Medulla oblongata (tissue), 1 donor: ENCODE data around the gene IL1RAPL2.
"Not testable (repeated sequence)": the region's sequence is repeated elsewhere in the genome, so short reads cannot be mapped to it uniquely, and the experiment has no call there.

Source experiments
- DNase-seq: peaks from one replicate; pipeline ENCODE4 v3.0.0-alpha.2; 2015; ENCODE audit errors: extremely low spot score

IL1RAPL2 gene

GRCh38 chrX:105608745-105609144 lies 1042.7 kb downstream of the IL1RAPL2 start:
- DNase-seq: no peak

- no peak for DNase-seq
Measured at GRCh38 chrX:105609530-105609929, 1043.5 kb downstream of the IL1RAPL2 start.

DNA sequence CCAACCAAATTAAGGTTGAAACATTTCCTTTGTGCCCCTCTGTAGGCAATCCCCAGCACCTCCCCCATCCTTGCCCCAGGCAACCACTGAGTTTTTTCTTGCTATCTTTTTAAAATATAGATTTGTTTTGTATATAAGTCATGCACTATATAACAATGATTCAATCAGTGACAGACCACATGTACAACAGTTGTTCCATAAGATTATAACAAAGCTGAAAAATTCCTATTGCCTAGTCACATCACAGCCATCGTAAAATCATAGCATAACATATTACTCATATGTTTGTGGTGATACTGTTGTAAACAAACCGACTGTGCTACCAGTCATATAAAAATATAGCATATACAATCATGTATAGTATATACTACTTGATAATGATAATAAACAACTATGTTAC lies 1044.4 kb downstream of the IL1RAPL2 start:
- no peak for DNase-seq

- no peak for DNase-seq
Measured at GRCh38 chrX:105618393-105619101, 1052.5 kb downstream of the IL1RAPL2 start.

GRCh38 chrX:105634180-105634579 lies 1068.2 kb downstream of the IL1RAPL2 start:
- DNase-seq: no peak

- no peak for DNase-seq
Measured at GRCh38 chrX:105635794-105636193, 1069.8 kb downstream of the IL1RAPL2 start.

GRCh38 chrX:105636667-105637066 lies 1070.7 kb downstream of the IL1RAPL2 start:
- DNase-seq: no peak

DNA sequence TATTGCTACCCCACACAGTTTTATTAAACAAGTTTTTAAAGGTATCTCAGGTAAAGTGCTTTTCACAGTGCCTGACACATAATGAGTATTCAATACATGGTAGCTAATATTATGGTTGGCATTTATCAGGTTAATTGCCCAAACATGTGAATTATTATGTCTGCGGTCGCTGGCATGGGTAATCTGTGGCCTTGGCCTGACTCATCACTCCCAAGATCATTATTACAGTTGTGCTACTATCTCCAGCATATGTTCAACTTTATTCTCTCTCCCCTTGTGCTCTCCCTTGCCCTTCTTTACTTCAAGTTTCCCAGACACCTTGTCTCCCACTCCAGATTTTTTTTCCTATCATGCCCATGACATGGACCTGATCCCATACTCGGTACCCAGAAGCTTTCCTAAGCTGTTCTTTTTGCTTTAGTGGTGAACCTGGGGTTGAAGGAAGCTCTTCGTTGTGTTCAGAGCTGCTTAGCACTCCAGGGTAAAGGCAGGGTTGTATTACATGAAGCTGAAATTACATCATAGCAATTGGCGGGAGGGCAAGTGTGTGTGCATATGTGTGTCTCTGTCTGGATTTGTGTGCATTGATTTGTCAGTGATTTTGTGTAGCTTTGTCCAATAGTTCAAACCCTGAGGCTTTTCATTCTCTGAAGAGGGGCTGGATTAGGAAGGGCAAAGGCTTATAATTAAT lies 1079.8 kb downstream of the IL1RAPL2 start:
- no peak for DNase-seq

DNA sequence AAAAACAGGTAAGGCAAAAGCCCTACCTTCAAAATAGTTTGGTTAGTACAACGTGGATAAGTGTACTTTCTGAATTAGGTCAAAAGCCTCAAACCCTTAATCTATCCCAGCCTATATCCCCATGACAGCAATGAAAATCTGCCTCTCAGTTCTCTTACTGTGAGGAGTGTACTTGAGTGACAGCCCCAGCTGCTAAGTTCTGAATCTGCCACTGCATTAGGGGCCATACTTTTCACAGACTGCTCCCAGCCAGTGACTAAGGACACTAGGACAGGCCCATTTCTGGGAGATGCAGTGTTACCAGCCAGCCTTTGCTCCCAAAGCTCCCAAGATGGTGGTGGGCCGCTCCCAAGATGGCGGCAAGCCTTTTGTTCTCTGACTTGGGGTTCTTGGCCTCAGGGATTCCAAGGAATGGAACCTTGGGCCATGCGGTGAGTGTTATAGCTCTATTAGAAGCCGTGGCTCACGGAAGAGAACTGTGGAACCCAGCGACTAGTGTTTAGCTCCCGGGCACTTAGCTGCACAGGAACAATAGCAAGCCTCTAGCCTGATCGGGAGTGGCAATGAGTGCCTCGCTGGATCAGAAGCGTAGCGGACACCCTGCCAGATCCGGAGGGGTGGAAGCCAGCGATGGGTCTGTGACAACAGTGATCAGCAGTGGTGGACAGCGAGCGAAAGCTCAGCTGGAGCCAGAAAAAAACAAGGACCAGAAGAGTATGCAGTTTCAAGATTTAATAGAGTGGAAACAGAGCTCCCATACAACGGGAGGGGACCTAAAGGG lies 1080.8 kb downstream of the IL1RAPL2 start:
- no peak for DNase-seq

- DNase-seq: no peak
Measured at GRCh38 chrX:105647749-105648148, 1081.8 kb downstream of the IL1RAPL2 start.

DNA sequence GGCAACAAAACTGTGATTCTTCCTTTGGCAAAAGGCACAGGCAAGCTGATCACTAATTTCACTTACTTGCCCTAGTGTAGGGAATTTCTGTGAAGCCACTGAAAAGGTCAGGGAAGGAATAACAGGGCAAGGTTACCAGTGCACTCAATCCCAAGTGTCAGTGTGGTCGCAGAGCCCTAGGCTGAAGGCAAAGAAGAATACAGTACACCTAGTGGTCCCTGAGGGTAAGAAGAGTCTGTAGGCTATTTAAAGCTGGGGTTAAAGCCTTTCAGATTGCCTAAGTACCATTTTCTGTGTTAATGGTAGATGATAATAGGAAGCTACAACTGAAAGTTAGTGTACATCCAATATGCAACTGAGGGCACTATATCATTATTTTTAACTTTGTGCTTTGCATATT lies 1082.7 kb downstream of the IL1RAPL2 start:
- DNase-seq: no peak

- no peak for DNase-seq
Measured at GRCh38 chrX:105650577-105650976, 1084.6 kb downstream of the IL1RAPL2 start.

DNA sequence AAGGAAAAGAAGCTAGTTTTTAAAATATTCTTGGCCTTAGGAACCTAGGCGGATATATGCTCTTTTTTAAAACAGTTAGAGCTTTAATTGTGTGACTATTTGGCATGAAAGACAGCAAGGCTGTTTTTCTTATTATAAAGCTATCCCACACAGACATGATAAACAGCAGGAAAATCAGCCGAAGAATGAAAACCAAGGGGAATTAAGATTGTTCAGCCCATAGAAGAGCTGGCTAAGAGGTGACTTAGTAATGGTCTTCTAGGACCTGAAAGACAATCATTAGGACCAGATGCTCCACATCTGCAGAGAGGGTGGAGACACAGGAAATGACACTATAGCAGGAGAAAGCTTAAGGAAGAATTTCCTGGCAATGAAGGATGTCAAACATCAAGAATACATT lies 1085.0 kb downstream of the IL1RAPL2 start:
- DNase-seq: no peak

DNA sequence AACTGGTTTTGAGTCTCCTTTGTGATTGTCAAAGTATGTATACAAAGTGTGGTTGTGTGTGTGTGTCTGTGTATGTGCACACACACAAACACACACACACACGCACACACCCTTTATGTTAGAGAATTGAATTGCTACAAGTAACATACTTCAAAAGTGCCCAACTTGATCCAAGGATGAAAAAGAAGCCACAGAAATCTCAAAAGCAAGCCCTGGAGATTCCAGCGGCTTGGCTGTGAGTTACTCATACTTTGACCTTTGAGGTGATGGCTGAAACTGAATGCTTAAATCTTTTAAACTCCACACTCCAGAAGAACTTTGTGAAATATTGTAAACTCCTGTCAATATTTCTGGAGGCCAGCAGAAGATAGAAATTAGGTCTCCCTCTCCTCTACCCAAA lies 1087.9 kb downstream of the IL1RAPL2 start:
- no peak for DNase-seq

DNA sequence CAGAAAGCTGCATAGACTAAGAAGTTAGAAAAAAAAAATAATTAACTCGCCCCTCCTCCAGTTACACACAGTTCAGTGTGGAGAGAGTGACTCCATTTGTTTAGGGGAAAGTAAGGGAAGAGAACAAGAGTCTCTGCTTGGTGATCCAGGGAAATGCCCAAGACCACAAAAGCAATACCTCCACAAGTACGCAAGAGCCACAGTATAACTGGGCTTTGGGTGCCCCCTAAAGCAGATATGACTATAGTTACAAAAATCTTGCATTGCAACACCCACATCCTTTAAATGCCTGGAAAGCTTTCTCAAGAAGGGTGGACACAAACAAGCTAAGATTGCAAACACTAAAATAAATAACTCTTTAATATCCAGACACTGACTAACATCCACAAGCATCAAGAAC lies 1092.1 kb downstream of the IL1RAPL2 start:
- DNase-seq: no peak

DNA sequence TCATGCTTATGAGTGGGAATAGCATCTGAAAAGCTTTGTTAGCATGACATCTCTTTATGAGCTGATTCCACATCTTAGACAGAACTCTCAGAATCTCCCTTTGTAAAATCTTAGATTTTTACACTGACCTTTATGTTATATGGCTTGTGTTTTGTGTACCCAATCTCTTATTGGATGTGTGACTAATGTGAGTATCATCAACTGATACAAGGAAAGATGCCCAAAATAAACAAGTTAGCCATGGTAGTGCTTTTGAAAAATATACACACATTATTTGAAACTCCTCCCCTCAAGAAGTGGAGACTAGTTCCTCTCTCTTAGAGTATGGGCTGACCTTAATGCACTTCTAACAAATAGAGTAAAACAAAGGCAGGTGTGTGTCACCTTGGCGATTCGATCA lies 1096.2 kb downstream of the IL1RAPL2 start:
- DNase-seq: no peak

DNA sequence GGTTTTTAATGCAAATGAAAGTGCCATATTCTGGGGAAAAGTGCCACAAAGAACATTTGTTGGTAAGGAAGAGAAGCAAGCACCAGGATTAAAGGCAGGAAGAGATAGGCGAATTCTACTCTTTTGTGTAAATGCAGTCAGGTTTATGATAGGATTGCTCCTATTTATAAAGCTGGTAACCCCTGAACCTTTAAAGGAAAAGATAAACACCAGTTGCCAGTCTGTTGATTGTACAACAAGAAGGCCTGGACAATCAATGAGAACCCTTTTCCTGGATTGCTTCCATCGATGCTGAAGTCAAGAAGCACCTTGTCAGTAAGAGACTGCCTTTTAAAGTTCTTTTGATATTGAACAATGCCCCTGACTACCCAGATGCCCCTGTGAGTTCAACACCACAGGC lies 1098.2 kb downstream of the IL1RAPL2 start:
- DNase-seq: no peak

GRCh38 chrX:105684288-105684687 lies 1118.3 kb downstream of the IL1RAPL2 start:
- not testable (repeated sequence) for DNase-seq

DNA sequence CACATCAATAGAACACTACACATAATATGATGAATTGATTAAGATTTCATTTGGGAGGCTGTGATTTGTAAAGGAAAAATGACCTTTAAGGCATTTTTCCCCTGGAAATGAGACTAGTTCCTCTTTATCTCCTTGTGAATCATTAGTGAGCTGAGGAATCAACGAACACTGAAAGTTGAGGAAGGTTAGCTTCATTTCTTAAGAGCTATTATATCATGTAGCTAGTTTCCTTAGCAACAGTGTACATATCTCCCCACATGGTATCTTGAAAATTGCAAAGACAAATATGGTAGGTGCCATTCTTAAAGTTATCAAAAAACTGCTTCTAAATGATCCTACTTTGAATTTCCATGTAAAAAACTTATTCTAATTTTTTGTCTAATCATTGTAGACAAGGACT lies 1128.8 kb downstream of the IL1RAPL2 start:
- DNase-seq: no peak

DNA sequence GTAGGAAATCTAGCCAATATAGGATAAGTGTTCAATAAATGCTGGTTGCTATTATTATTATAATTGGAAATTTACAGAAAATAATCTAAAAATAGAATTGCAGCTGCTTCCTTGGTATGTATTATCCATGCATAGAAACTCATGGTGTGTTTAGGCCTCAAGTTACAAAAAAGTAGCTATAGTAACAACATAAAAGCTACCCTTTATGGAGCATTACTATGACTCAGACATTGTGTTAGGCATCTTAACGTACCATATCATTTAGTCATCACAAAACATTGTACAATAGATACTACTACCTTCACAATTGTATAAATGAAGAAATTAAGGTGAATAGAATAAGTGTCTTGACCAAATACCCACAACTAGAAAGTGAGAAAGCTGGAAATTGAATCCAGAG lies 1129.5 kb downstream of the IL1RAPL2 start:
- DNase-seq: no peak

DNA sequence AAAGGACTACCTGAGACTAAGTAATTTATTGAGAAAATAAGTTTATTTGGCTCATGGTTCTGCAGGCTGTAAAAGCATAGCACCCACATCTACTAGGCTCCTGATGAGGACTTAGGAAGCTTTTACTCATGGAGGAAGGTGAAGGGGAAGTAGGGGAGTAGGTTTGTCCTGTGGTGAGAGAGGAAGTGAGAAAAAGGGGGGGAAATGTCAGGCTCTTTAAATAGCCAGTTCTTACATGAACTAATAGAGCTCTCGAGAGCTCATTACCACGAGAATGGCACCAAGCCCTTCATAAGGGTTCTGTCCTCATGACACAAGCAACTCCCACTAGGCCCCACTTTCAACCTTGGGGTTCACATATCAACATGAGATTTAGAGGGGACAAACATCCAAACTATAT lies 1130.9 kb downstream of the IL1RAPL2 start:
- no peak for DNase-seq

DNA sequence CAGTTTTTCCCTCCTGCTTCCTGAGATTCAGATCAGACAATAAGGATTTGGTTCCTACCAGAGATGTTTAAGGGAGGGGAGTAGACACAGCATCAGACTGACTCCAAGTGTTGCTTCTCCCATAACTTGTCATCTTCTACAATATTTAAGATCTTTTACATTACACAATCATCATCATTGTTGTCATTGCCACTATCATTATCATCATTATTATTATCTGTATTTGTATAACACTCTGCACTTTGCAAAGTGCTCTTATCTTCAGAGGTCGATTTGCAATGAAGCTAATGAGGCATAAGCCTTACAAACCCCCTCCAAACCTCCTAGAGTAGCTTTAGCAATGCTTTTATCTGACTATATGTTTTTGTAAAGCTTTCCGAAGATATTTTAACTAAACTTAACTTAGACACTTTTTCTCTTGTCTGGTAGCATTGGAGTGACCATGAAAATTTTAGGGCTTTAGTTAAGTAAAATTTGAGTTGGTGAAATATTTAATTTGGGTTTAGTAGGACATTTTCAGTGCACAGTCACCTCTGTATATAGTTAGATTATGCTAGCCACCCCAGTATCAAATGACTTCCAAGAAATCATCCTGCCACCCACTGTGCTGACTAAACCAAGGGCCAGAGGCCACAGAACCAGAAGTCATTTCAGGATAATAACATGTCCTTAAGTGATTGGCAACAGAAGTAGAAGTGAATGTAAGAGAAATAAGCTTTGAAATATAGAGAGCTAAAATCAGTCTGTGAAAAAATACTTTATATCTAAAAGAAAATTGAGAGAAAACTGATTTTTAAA lies 1132.2 kb downstream of the IL1RAPL2 start:
- no peak for DNase-seq
